Measurements from ENCODE around the gene CASR. TPM values are rescaled to one million over a fixed set of nuclear protein-coding genes. Genes with fewer than 3 reads are reported as not detected.
"Not testable (repeated sequence)": the region's sequence is repeated elsewhere in the genome, so short reads cannot be mapped to it uniquely, and the experiment has no call there.

The CASR gene
- total RNA-seq, 1 experiment from 2014 or later: 0.02 TPM

DNA sequence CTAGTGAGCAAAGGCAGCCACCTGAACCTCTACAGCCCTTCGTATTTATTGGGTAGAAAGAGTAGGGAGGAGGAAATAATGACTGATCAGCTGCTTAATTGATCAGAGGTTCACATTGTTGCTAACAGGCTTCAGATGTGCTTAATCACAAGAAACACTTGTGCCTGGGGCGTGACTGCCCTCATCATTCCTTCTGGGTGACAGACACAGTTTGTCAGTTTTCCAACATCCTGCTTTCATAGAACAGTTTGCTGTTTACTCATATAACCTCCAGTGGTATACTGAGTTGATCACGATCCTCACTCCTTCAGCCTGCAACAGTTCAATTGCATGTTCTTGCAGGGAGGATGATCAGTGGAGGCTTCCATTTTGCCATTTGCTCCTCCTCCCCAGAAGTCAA, 13.6 kb upstream of the CASR start:
- no peak overlapping the region for H2BK5ac ChIP-seq (ENCODE audit: insufficient read length, low read length)
- no peak overlapping the region for H4K8ac ChIP-seq (replicated peaks; ENCODE audit: insufficient read length, low read depth, low read length)
- no peaks in the 10 kb centered on the region for H4K20me1 ChIP-seq (ENCODE audit: control insufficient read depth, insufficient read depth, insufficient read length)
- Mint-ChIP-seq H3K36me3 (ENCODE audit: insufficient read depth in 1 of 3, low read depth in 3 of 3) (peaks cover 0 to 4% (median 3%) of the 10 kb centered on the region in 3 experiments; a peak in 1 of 7 replicates), H3K27me3 (ENCODE audit: low read depth) (peaks cover 3% of the 10 kb centered on the region), H3K4me1 (no peaks in the 10 kb centered on the region), H3K9me3 (peaks cover 23 to 24% of the 10 kb centered on the region in 2 experiments), H3K27ac (no peak overlapping the region), H3K4me3 (no peak overlapping the region)
- H2BK15ac ChIP-seq (ENCODE audit: low read depth, low read length): no peak overlapping the region
- H3K56ac ChIP-seq (ENCODE audit: insufficient read length, low read depth, low read length): no peak overlapping the region
- H3K4ac ChIP-seq (ENCODE audit: low read depth, low read length): no peak overlapping the region
- no peaks in the 10 kb centered on the region for H3K79me2 ChIP-seq (ENCODE audit: insufficient read depth, low read length)
- H2BK12ac ChIP-seq (ENCODE audit: insufficient read length, low read depth, low read length): no peak overlapping the region
- H3K23me2 ChIP-seq (ENCODE audit: insufficient read length, low read depth, low read length, poor library complexity, severe bottlenecking): no peaks in the 10 kb centered on the region
- WGBS (ENCODE audit: extremely low coverage, insufficient read length, low lambda C conversion rate): no CpG with 5 or more reads among the region's 3 CpGs
- H3K9ac ChIP-seq (ENCODE audit: extremely low read depth, insufficient read length, low read length): no peak overlapping the region
- H2AK5ac ChIP-seq (ENCODE audit: insufficient read length, low read length): no peak overlapping the region
- H3K14ac ChIP-seq (ENCODE audit: insufficient read depth, low read length): no peak overlapping the region
- no peak overlapping the region for H3T11ph ChIP-seq (ENCODE audit: low read length)
- H4K91ac ChIP-seq (ENCODE audit: insufficient read length, low read depth, low read length): no peak overlapping the region
- TF ChIP-seq, protein P1, sequence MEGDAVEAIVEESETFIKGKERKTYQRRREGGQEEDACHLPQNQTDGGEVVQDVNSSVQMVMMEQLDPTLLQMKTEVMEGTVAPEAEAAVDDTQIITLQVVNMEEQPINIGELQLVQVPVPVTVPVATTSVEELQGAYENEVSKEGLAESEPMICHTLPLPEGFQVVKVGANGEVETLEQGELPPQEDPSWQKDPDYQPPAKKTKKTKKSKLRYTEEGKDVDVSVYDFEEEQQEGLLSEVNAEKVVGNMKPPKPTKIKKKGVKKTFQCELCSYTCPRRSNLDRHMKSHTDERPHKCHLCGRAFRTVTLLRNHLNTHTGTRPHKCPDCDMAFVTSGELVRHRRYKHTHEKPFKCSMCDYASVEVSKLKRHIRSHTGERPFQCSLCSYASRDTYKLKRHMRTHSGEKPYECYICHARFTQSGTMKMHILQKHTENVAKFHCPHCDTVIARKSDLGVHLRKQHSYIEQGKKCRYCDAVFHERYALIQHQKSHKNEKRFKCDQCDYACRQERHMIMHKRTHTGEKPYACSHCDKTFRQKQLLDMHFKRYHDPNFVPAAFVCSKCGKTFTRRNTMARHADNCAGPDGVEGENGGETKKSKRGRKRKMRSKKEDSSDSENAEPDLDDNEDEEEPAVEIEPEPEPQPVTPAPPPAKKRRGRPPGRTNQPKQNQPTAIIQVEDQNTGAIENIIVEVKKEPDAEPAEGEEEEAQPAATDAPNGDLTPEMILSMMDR (conservative IDR thresholded peaks at IDR 0.05): no peak
- H3K9me3 ChIP-seq (ENCODE audit: control insufficient read depth, low read depth, low read length): no peaks in the 10 kb centered on the region
- H3K79me1 ChIP-seq (ENCODE audit: insufficient read depth, low read depth, low read length, poor library complexity, severe bottlenecking): no peaks in the 10 kb centered on the region
- no peak overlapping the region for H4K5ac ChIP-seq (ENCODE audit: insufficient read length, low read depth, low read length)
- no peak overlapping the region for H3K23ac ChIP-seq (ENCODE audit: insufficient read length, low read depth, low read length)
- H2AFZ ChIP-seq (ENCODE audit: low read length): no peak overlapping the region
- H3K4me1 ChIP-seq (ENCODE audit: insufficient read depth, low read length): no peaks in the 10 kb centered on the region
- no peak overlapping the region for H3K27ac ChIP-seq (ENCODE audit: insufficient read length, low read depth, low read length)
- H3K18ac ChIP-seq (ENCODE audit: insufficient read length, low read depth, low read length): no peak overlapping the region
- no peak overlapping the region for H2BK20ac ChIP-seq (ENCODE audit: low read depth, low read length, poor library complexity, severe bottlenecking)
- no peak overlapping the region for H2BK120ac ChIP-seq (ENCODE audit: low read depth, low read length, poor library complexity, severe bottlenecking)
- H3K4me2 ChIP-seq (ENCODE audit: insufficient read depth, insufficient read length, low read length): no peak overlapping the region
- no peaks in the 10 kb centered on the region for H3K27me3 ChIP-seq (ENCODE audit: insufficient read depth, low read length)
- no peak for DNase-seq

DNA sequence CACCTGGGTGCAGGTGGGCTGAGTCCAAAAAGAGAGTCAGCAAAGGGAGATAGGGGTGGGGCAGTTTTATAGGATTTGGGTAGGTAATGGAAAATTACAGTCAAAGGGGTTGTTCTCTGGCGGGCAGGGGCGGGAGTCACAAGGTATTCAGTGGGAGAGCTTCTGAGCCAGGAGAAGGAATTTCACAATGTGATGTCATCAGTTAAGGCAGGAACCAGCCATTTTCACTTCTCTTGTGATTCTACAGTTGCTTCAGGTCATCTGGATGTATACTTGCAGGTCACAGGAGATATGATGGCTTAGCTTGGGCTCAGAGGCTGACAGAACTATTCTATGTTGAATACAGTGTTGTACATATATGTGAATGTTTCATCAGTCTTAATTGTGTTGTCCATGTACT, 12.1 kb upstream of the CASR start:
- not testable (repeated sequence) for H3K27ac ChIP-seq (ENCODE audit: insufficient read length, low read depth, low read length); H2BK5ac ChIP-seq (ENCODE audit: insufficient read length, low read length); H3K9me3 ChIP-seq (ENCODE audit: control insufficient read depth, low read depth, low read length); H3K4me3 Mint-ChIP-seq; H3K4ac ChIP-seq (ENCODE audit: low read depth, low read length); H3K4me1 ChIP-seq (ENCODE audit: insufficient read depth, low read length); H2BK120ac ChIP-seq (ENCODE audit: low read depth, low read length, poor library complexity, severe bottlenecking); H3K79me2 ChIP-seq (ENCODE audit: insufficient read depth, low read length); H3K27me3 ChIP-seq (ENCODE audit: insufficient read depth, low read length); H3K18ac ChIP-seq (ENCODE audit: insufficient read length, low read depth, low read length); H3K4me1 Mint-ChIP-seq; DNase-seq; H3K23ac ChIP-seq (ENCODE audit: insufficient read length, low read depth, low read length); H4K8ac ChIP-seq (replicated peaks; ENCODE audit: insufficient read length, low read depth, low read length); H3K36me3 Mint-ChIP-seq (ENCODE audit: insufficient read depth in 1 of 3, low read depth in 3 of 3); H4K91ac ChIP-seq (ENCODE audit: insufficient read length, low read depth, low read length); H3K79me1 ChIP-seq (ENCODE audit: insufficient read depth, low read depth, low read length, poor library complexity, severe bottlenecking); H2AFZ ChIP-seq (ENCODE audit: low read length); H3T11ph ChIP-seq (ENCODE audit: low read length); H3K4me2 ChIP-seq (ENCODE audit: insufficient read depth, insufficient read length, low read length); H2AK5ac ChIP-seq (ENCODE audit: insufficient read length, low read length); H3K27ac Mint-ChIP-seq; H2BK12ac ChIP-seq (ENCODE audit: insufficient read length, low read depth, low read length); H3K9ac ChIP-seq (ENCODE audit: extremely low read depth, insufficient read length, low read length); H3K27me3 Mint-ChIP-seq (ENCODE audit: low read depth); H3K23me2 ChIP-seq (ENCODE audit: insufficient read length, low read depth, low read length, poor library complexity, severe bottlenecking); H3K14ac ChIP-seq (ENCODE audit: insufficient read depth, low read length); H4K20me1 ChIP-seq (ENCODE audit: control insufficient read depth, insufficient read depth, insufficient read length); H2BK20ac ChIP-seq (ENCODE audit: low read depth, low read length, poor library complexity, severe bottlenecking); H3K56ac ChIP-seq (ENCODE audit: insufficient read length, low read depth, low read length); H4K5ac ChIP-seq (ENCODE audit: insufficient read length, low read depth, low read length); H2BK15ac ChIP-seq (ENCODE audit: low read depth, low read length)
- no CpG with 5 or more reads among the region's 2 CpGs for WGBS (ENCODE audit: extremely low coverage, insufficient read length, low lambda C conversion rate)
- H3K9me3 Mint-ChIP-seq: peaks cover 19 to 22% of the 10 kb centered on the region in 2 experiments
